ENCODE results near the gene MAP2K2.

MAP2K2 gene

GRCh38 chr19:4094761-4095487 lies 29.0 kb downstream of the MAP2K2 start:
- peaks cover 40 to 91% of the 10 kb centered on the region in 2 donors for H3K36me3 ChIP-seq (replicated peaks in 1 of 2; ENCODE audit: control insufficient read depth in 2 of 2, insufficient read depth in 2 of 2, low read length in 2 of 2)

GRCh38 chr19:4094291-4094690 lies 29.6 kb downstream of the MAP2K2 start:
- Histone ChIP-seq H4K8ac (ENCODE audit: low read depth, low read length) (no peak overlapping the region), H2BK12ac (ENCODE audit: low read length) (no peak overlapping the region), H3K4me2 (ENCODE audit: insufficient read depth, low read length, poor library complexity, severe bottlenecking) (no peak overlapping the region), H3K4me1 (ENCODE audit: control insufficient read depth in 2 of 2, insufficient read depth in 1 of 2, low read depth in 1 of 2, low read length in 2 of 2) (no peaks in the 10 kb centered on the region), H3K14ac (ENCODE audit: low read length) (no peak overlapping the region), H4K91ac (ENCODE audit: low read depth, low read length, poor library complexity) (no peak overlapping the region), H2AFZ (ENCODE audit: low read length) (no peak overlapping the region), H3K18ac (ENCODE audit: low read length) (peak overlapping the region; percentile 28), H3K4me3 (ENCODE audit: low read length in 2 of 2) (no peak overlapping the region), H3K79me1 (ENCODE audit: low read depth, low read length) (peaks cover 4% of the 10 kb centered on the region), H3K4ac (ENCODE audit: low read length) (no peak overlapping the region), H3K9me3 (replicated peaks in 1 of 2; ENCODE audit: control insufficient read depth in 2 of 2, insufficient read depth in 1 of 2, low read depth in 1 of 2, low read length in 2 of 2) (peaks cover 4 to 11% of the 10 kb centered on the region in 2 donors), H3K27me3 (ENCODE audit: control insufficient read depth in 3 of 3, insufficient read depth in 3 of 3, low read depth in 1 of 3, low read length in 3 of 3) (no peaks in the 10 kb centered on the region), H2AK5ac (ENCODE audit: low read depth, low read length) (no peak overlapping the region), H3K36me3 (replicated peaks in 1 of 2; ENCODE audit: control insufficient read depth in 2 of 2, insufficient read depth in 2 of 2, low read length in 2 of 2) (peaks cover 40 to 92% of the 10 kb centered on the region in 2 donors), H2BK15ac (ENCODE audit: low read length) (no peak overlapping the region), H3K9ac (ENCODE audit: low read depth, low read length, poor library complexity) (peak overlapping the region; percentile 44), H2BK5ac (ENCODE audit: low read length) (no peak overlapping the region), H2BK120ac (ENCODE audit: low read depth, low read length) (no peak overlapping the region), H3K27ac (replicated peaks; ENCODE audit: low read length) (no peak overlapping the region), H3K23ac (ENCODE audit: low read depth, low read length, poor library complexity) (peak overlapping the region; percentile 31)
- no CpG with 5 or more reads among the region's 19 CpGs for WGBS, 2 donors (ENCODE audit: extremely low coverage in 2 of 2, insufficient read length in 2 of 2, insufficient replicate concordance in 1 of 2)
- DNase-seq (ENCODE audit: low spot score), result no peak

More at GRCh38 chr19:4094761-4095487, 29.0 kb downstream of the MAP2K2 start:
- no peak for DNase-seq (ENCODE audit: low spot score)
- H3K4ac ChIP-seq (ENCODE audit: low read length), result peak overlapping the region; percentile 23
- peaks cover 4% of the 10 kb centered on the region for H3K79me1 ChIP-seq (ENCODE audit: low read depth, low read length)
- H3K27me3 ChIP-seq (ENCODE audit: control insufficient read depth in 3 of 3, insufficient read depth in 3 of 3, low read depth in 1 of 3, low read length in 3 of 3), result no peaks in the 10 kb centered on the region
- WGBS, 2 donors (ENCODE audit: extremely low coverage in 2 of 2, insufficient read length in 2 of 2, insufficient replicate concordance in 1 of 2), result no CpG with 5 or more reads among the region's 35 CpGs
- peak overlapping the region; percentile 39 for H2BK5ac ChIP-seq (ENCODE audit: low read length)
- H3K18ac ChIP-seq (ENCODE audit: low read length), result peak overlapping the region; percentile 48
- H3K9ac ChIP-seq (ENCODE audit: low read depth, low read length, poor library complexity), result no peak overlapping the region
- no peak overlapping the region for H2BK120ac ChIP-seq (ENCODE audit: low read depth, low read length)
- H4K8ac ChIP-seq (ENCODE audit: low read depth, low read length), result peak overlapping the region; percentile 17
- H2AK5ac ChIP-seq (ENCODE audit: low read depth, low read length), result no peak overlapping the region
- H3K23ac ChIP-seq (ENCODE audit: low read depth, low read length, poor library complexity), result no peak overlapping the region
- no peak overlapping the region for H3K4me3 ChIP-seq (ENCODE audit: low read length in 2 of 2)
- no peak overlapping the region for H3K27ac ChIP-seq (replicated peaks; ENCODE audit: low read length)
- H4K91ac ChIP-seq (ENCODE audit: low read depth, low read length, poor library complexity), result no peak overlapping the region
- no peak overlapping the region for H2AFZ ChIP-seq (ENCODE audit: low read length)
- H3K14ac ChIP-seq (ENCODE audit: low read length), result no peak overlapping the region
- H3K4me1 ChIP-seq (ENCODE audit: control insufficient read depth in 2 of 2, insufficient read depth in 1 of 2, low read depth in 1 of 2, low read length in 2 of 2), result no peaks in the 10 kb centered on the region
- no peak overlapping the region for H2BK15ac ChIP-seq (ENCODE audit: low read length)
- H3K4me2 ChIP-seq (ENCODE audit: insufficient read depth, low read length, poor library complexity, severe bottlenecking), result no peak overlapping the region
- H3K9me3 ChIP-seq (replicated peaks in 1 of 2; ENCODE audit: control insufficient read depth in 2 of 2, insufficient read depth in 1 of 2, low read depth in 1 of 2, low read length in 2 of 2), result peaks cover 4 to 11% of the 10 kb centered on the region in 2 donors
- no peak overlapping the region for H2BK12ac ChIP-seq (ENCODE audit: low read length)

- Histone ChIP-seq H3K4me2 (ENCODE audit: insufficient read depth, low read length, poor library complexity, severe bottlenecking) (no peak overlapping the region), H2AFZ (ENCODE audit: low read length) (no peak overlapping the region), H3K4ac (ENCODE audit: low read length) (no peak overlapping the region), H2AK5ac (ENCODE audit: low read depth, low read length) (no peak overlapping the region), H3K23ac (ENCODE audit: low read depth, low read length, poor library complexity) (no peak overlapping the region), H3K14ac (ENCODE audit: low read length) (no peak overlapping the region), H2BK5ac (ENCODE audit: low read length) (no peak overlapping the region), H4K91ac (ENCODE audit: low read depth, low read length, poor library complexity) (no peak overlapping the region), H4K8ac (ENCODE audit: low read depth, low read length) (no peak overlapping the region), H3K4me1 (ENCODE audit: control insufficient read depth in 2 of 2, insufficient read depth in 1 of 2, low read depth in 1 of 2, low read length in 2 of 2) (no peaks in the 10 kb centered on the region), H3K4me3 (ENCODE audit: low read length in 2 of 2) (no peak overlapping the region), H2BK12ac (ENCODE audit: low read length) (no peak overlapping the region), H3K79me1 (ENCODE audit: low read depth, low read length) (peaks cover 4% of the 10 kb centered on the region), H2BK120ac (ENCODE audit: low read depth, low read length) (no peak overlapping the region), H3K27ac (replicated peaks; ENCODE audit: low read length) (no peak overlapping the region), H3K27me3 (ENCODE audit: control insufficient read depth in 3 of 3, insufficient read depth in 3 of 3, low read depth in 1 of 3, low read length in 3 of 3) (no peaks in the 10 kb centered on the region), H2BK15ac (ENCODE audit: low read length) (no peak overlapping the region), H3K36me3 (replicated peaks in 1 of 2; ENCODE audit: control insufficient read depth in 2 of 2, insufficient read depth in 2 of 2, low read length in 2 of 2) (peaks cover 36 to 91% of the 10 kb centered on the region in 2 donors), H3K18ac (ENCODE audit: low read length) (no peak overlapping the region), H3K9me3 (replicated peaks in 1 of 2; ENCODE audit: control insufficient read depth in 2 of 2, insufficient read depth in 1 of 2, low read depth in 1 of 2, low read length in 2 of 2) (peaks cover 4 to 11% of the 10 kb centered on the region in 2 donors), H3K9ac (ENCODE audit: low read depth, low read length, poor library complexity) (peak overlapping the region; percentile 44)
- no peak for DNase-seq (ENCODE audit: low spot score)
- WGBS, 2 donors (ENCODE audit: extremely low coverage in 2 of 2, insufficient read length in 2 of 2, insufficient replicate concordance in 1 of 2), result no CpG with 5 or more reads among the region's 18 CpGs
Measured at GRCh38 chr19:4093643-4094175, 30.2 kb downstream of the MAP2K2 start.

GRCh38 chr19:4090356-4091220 lies 33.3 kb downstream of the MAP2K2 start:
- Histone ChIP-seq H3K36me3 (replicated peaks in 1 of 2; ENCODE audit: control insufficient read depth in 2 of 2, insufficient read depth in 2 of 2, low read length in 2 of 2) (peaks cover 25 to 59% of the 10 kb centered on the region in 2 donors), H2BK12ac (ENCODE audit: low read length) (peak overlapping the region; percentile 22), H3K79me1 (ENCODE audit: low read depth, low read length) (peaks cover 4% of the 10 kb centered on the region), H2BK15ac (ENCODE audit: low read length) (no peak overlapping the region), H2AK5ac (ENCODE audit: low read depth, low read length) (no peak overlapping the region), H2AFZ (ENCODE audit: low read length) (no peak overlapping the region), H3K23ac (ENCODE audit: low read depth, low read length, poor library complexity) (no peak overlapping the region), H3K4me3 (ENCODE audit: low read length in 2 of 2) (no peak overlapping the region), H3K18ac (ENCODE audit: low read length) (peak overlapping the region; percentile 11), H3K27me3 (ENCODE audit: control insufficient read depth in 3 of 3, insufficient read depth in 3 of 3, low read depth in 1 of 3, low read length in 3 of 3) (no peaks in the 10 kb centered on the region), H3K9ac (ENCODE audit: low read depth, low read length, poor library complexity) (no peak overlapping the region), H3K4me1 (ENCODE audit: control insufficient read depth in 2 of 2, insufficient read depth in 1 of 2, low read depth in 1 of 2, low read length in 2 of 2) (no peaks in the 10 kb centered on the region), H4K8ac (ENCODE audit: low read depth, low read length) (no peak overlapping the region), H3K9me3 (replicated peaks in 1 of 2; ENCODE audit: control insufficient read depth in 2 of 2, insufficient read depth in 1 of 2, low read depth in 1 of 2, low read length in 2 of 2) (peaks cover 4 to 5% of the 10 kb centered on the region in 2 donors), H3K27ac (replicated peaks; ENCODE audit: low read length) (no peak overlapping the region), H3K4ac (ENCODE audit: low read length) (no peak overlapping the region), H2BK120ac (ENCODE audit: low read depth, low read length) (no peak overlapping the region), H3K14ac (ENCODE audit: low read length) (no peak overlapping the region), H3K4me2 (ENCODE audit: insufficient read depth, low read length, poor library complexity, severe bottlenecking) (no peak overlapping the region), H2BK5ac (ENCODE audit: low read length) (no peak overlapping the region), H4K91ac (ENCODE audit: low read depth, low read length, poor library complexity) (no peak overlapping the region)
- WGBS, 2 donors (ENCODE audit: extremely low coverage in 2 of 2, insufficient read length in 2 of 2, insufficient replicate concordance in 1 of 2), result no CpG with 5 or more reads among the region's 52 CpGs
- no peak for DNase-seq (ENCODE audit: low spot score)

All from neuronal stem cell (in vitro differentiated cells).